Measurements from ENCODE around the gene RNF128.

DNA sequence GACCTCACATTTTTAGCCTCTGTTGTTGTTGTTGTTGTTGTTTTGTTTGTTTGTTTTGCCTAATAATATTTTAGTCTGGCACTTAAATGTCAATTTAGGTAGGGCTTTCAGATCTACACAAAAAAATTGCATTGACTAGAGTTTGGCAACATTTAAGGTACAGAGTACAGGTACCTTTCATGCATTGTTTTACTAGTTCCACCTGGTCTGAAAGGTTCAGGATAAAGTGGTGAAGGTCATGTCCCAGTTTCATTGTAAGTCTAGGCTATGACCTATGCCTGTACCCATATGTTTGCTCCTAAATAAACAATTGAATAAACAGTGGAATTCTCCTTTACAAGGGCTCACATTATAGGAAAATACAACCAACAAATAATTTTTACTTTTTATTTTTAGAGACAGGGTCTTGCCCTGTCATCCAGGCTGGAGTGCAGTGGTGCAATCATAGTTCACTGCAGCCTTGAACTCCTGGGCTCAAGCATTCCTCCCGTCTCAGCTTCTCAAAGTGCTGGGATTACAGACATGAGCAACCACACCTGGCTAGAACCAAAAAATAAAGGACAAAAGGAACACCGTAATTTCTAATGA, 13.8 kb downstream of the RNF128 start:
- TF ChIP-seq POLR2A (IDR thresholded peaks at IDR 0.05; ENCODE audit: low read depth) (no peak), EP300 (IDR thresholded peaks at IDR 0.05) (no peak), POLR2AphosphoS5 (IDR thresholded peaks at IDR 0.05) (no peak)
